ENCODE measurements around the gene SNX7. TPM values are rescaled to one million over a fixed set of nuclear protein-coding genes. Genes with fewer than 3 reads are reported as not detected.

Gene SNX7
- total and polyA plus RNA-seq, 2 donors (not counting 3 experiments of a cell fraction or from before 2014, with no cell fraction given), result 22.4 to 37.9 TPM

GRCh38 chr1:98766255-98766654 is 104.7 kb downstream of the SNX7 start:
- H4K20me1 ChIP-seq (replicated peaks; ENCODE audit: control insufficient read depth, extremely low read depth, insufficient read depth, low read length), result no peaks in the 10 kb centered on the region
- no peak overlapping the region for H3K27ac ChIP-seq (ENCODE audit: insufficient read depth, low read depth, low read length)
- no peak overlapping the region for H3K9ac ChIP-seq (replicated peaks; ENCODE audit: extremely low read depth, insufficient read depth, low read length)
- no TSS peak for BruUV-seq (replicated peaks)
- dilution Hi-C loops (cut with MboI; ENCODE audit: extremely low pct_ligation_motif_present, low sequenced_read_pairs), result no loop called here
- DNase-seq (ENCODE audit: low read depth, low spot score) (no peak), FAIRE-seq (no peak)
- no peaks in the 10 kb centered on the region for H3K27me3 ChIP-seq (ENCODE audit: control insufficient read depth in 2 of 2, insufficient read depth in 2 of 2, low read length in 2 of 2)
- H3K36me3 ChIP-seq (ENCODE audit: control insufficient read depth in 2 of 2, extremely low read depth in 1 of 2, insufficient read depth in 2 of 2, low read length in 2 of 2), result no peaks in the 10 kb centered on the region
- ChIA-PET CTCF (interaction anchor here (1.8 kb wide), 1 partner anchor 28 kb away, joined by 10 read pairs; no protein-coding TSS in a partner anchor), POLR2A (no interaction called here)
- no peaks in the 10 kb centered on the region for H3K9me3 ChIP-seq (replicated peaks; ENCODE audit: control insufficient read depth, insufficient read depth, low read length)
- TF ChIP-seq FOS (IDR thresholded peaks at IDR 0.05; ENCODE audit: borderline replicate concordance, insufficient read depth, low read length) (no peak), JUN (IDR thresholded peaks at IDR 0.05; ENCODE audit: borderline replicate concordance, insufficient read depth, insufficient read length, low read depth) (no peak), MAX (IDR thresholded peaks at IDR 0.05; ENCODE audit: insufficient read depth, insufficient read length) (no peak), GATA2 (IDR thresholded peaks at IDR 0.05; ENCODE audit: insufficient read depth, insufficient read length, low read depth, low read length) (no peak), CTCF (IDR thresholded peaks at IDR 0.05; ENCODE audit: extremely low read depth in 1 of 2, insufficient read depth in 1 of 2, low read depth in 1 of 2, low read length in 2 of 2) (no peak), POLR2AphosphoS5 (IDR thresholded peaks at IDR 0.05; ENCODE audit: insufficient read depth, low read depth, low read length) (no peak), MYC (IDR thresholded peaks at IDR 0.05; ENCODE audit: low read depth, low read length) (no peak), POLR2A (IDR thresholded peaks at IDR 0.05; ENCODE audit: low read depth, low read length) (no peak), EZH2 (IDR thresholded peaks at IDR 0.05; ENCODE audit: borderline replicate concordance, low read depth, low read length, severe bottlenecking) (no peak)
- H3K4me3 ChIP-seq (replicated peaks in 1 of 3; ENCODE audit: insufficient read depth in 1 of 3, low read depth in 1 of 3, low read length in 3 of 3), result no peak overlapping the region
- H3K79me2 ChIP-seq (ENCODE audit: control insufficient read depth, insufficient read depth, low read length), result no peaks in the 10 kb centered on the region
- H2AFZ ChIP-seq (ENCODE audit: low read depth, low read length), result no peak overlapping the region
- no peaks in the 10 kb centered on the region for H3K4me1 ChIP-seq (ENCODE audit: control insufficient read depth, extremely low read depth, insufficient read depth, low read length)
- no peaks in the 10 kb centered on the region for H3K9me1 ChIP-seq (replicated peaks; ENCODE audit: control insufficient read depth, extremely low read depth, insufficient read depth, low read length)
- no peak overlapping the region for H3K4me2 ChIP-seq (ENCODE audit: insufficient read depth, low read length)
- intact Hi-C loops (cut with micrococcal nuclease), result no loop called here
